GM15510 (cell line): ENCODE measurements around the gene UTF1.

Source experiments
- POLR2A ChIP-seq: IDR thresholded peaks from 3 replicates; pipeline ENCODE4 v1.6.1; 2011; ENCODE audit warnings: borderline replicate concordance; ENCODE audit not compliant: insufficient read length; ENCODE audit errors: extremely low read depth

Gene UTF1

GRCh38 chr10:133277277-133277992, 47.4 kb downstream of the UTF1 start:
- TF ChIP-seq POLR2A: no peak

- TF ChIP-seq POLR2A: no peak
Measured at GRCh38 chr10:133277993-133278576, 48.1 kb downstream of the UTF1 start.

GRCh38 chr10:133278577-133279265, 48.7 kb downstream of the UTF1 start:
- no peak for TF ChIP-seq POLR2A

- no peak for TF ChIP-seq POLR2A
Measured at GRCh38 chr10:133279326-133280226, 49.6 kb downstream of the UTF1 start.

- no peak for TF ChIP-seq POLR2A
Measured at GRCh38 chr10:133280391-133281059, 50.5 kb downstream of the UTF1 start.

- no peak for TF ChIP-seq POLR2A
Measured at GRCh38 chr10:133281084-133281483, 51.1 kb downstream of the UTF1 start.
